HG02852 (cell line): ENCODE measurements around the gene TUBA3C.
"Not testable (repeated sequence)": the region's sequence is repeated elsewhere in the genome, so short reads cannot be mapped to it uniquely, and the experiment has no call there.

Experiments used
- ATAC-seq: cut with Tn5 transposase; IDR thresholded peaks from one replicate; pipeline ENCODE4 v1.9.1; 2021; ENCODE audit warnings: mild to moderate bottlenecking, moderate library complexity; ENCODE audit not compliant: unreplicated experiment

TUBA3C gene

GRCh38 chr13:19181621-19182485, at the start of gene TUBA3C:
TSS of gene TUBA3C (minus strand) at chr13:19181824. CDS start at chr13:19181747, 77 bp downstream.
- no peak for ATAC-seq

GRCh38 chr13:19207413-19207812, 25.8 kb upstream of the TUBA3C start:
- not testable (repeated sequence) for ATAC-seq

GRCh38 chr13:19192622-19193021, 11.0 kb upstream of the TUBA3C start:
- not testable (repeated sequence) for ATAC-seq

GRCh38 chr13:19189911-19190310, 8.3 kb upstream of the TUBA3C start:
- not testable (repeated sequence) for ATAC-seq

- ATAC-seq: not testable (repeated sequence)
Observed at GRCh38 chr13:19189368-19189767, 7.7 kb upstream of the TUBA3C start.

GRCh38 chr13:19185865-19186645, 4.4 kb upstream of the TUBA3C start:
- no peak for ATAC-seq

- no peak for ATAC-seq
Observed at GRCh38 chr13:19185086-19185864, 3.7 kb upstream of the TUBA3C start.

- no peak for ATAC-seq
Observed at GRCh38 chr13:19184176-19184575, 2.6 kb upstream of the TUBA3C start.

- ATAC-seq: no peak
Observed at GRCh38 chr13:19183676-19184075, 2.1 kb upstream of the TUBA3C start.

- ATAC-seq: no peak
Observed at GRCh38 chr13:19182536-19182935, 912 bp upstream of the TUBA3C start.

GRCh38 chr13:19181021-19181620, 503 bp downstream of the TUBA3C start:
- no peak for ATAC-seq

- ATAC-seq: no peak
Observed at GRCh38 chr13:19179916-19180315, 1.7 kb downstream of the TUBA3C start.

- no peak for ATAC-seq
Observed at GRCh38 chr13:19178901-19179593, 2.6 kb downstream of the TUBA3C start.

GRCh38 chr13:19176981-19177776, 4.4 kb downstream of the TUBA3C start:
- ATAC-seq: not testable (repeated sequence)

- ATAC-seq: no peak
Observed at GRCh38 chr13:19173752-19174151, 7.9 kb downstream of the TUBA3C start.

GRCh38 chr13:19172647-19173030, 9.0 kb downstream of the TUBA3C start:
- ATAC-seq: no peak

GRCh38 chr13:19172007-19172646, 9.5 kb downstream of the TUBA3C start:
- no peak for ATAC-seq

GRCh38 chr13:19171563-19171962, 10.1 kb downstream of the TUBA3C start:
- ATAC-seq: no peak

- no peak for ATAC-seq
Observed at GRCh38 chr13:19169991-19170390, 11.6 kb downstream of the TUBA3C start.
